Colon (tissue), 2 donors: ENCODE results near the gene CSF3.

Experiments
- FAIRE-seq: peaks from 2 replicates; lab custom pipeline; 2012; peaks lifted over from hg19 to GRCh38; lab: Jason Lieb, UNC
- donor health status: control.
- donor health status: control.

CSF3 gene

GRCh38 chr17:40024901-40025300 is 9.7 kb downstream of the CSF3 start:
- FAIRE-seq, result no peak

- no peak for FAIRE-seq
Measured at GRCh38 chr17:40025559-40025958, 10.3 kb downstream of the CSF3 start.

DNA sequence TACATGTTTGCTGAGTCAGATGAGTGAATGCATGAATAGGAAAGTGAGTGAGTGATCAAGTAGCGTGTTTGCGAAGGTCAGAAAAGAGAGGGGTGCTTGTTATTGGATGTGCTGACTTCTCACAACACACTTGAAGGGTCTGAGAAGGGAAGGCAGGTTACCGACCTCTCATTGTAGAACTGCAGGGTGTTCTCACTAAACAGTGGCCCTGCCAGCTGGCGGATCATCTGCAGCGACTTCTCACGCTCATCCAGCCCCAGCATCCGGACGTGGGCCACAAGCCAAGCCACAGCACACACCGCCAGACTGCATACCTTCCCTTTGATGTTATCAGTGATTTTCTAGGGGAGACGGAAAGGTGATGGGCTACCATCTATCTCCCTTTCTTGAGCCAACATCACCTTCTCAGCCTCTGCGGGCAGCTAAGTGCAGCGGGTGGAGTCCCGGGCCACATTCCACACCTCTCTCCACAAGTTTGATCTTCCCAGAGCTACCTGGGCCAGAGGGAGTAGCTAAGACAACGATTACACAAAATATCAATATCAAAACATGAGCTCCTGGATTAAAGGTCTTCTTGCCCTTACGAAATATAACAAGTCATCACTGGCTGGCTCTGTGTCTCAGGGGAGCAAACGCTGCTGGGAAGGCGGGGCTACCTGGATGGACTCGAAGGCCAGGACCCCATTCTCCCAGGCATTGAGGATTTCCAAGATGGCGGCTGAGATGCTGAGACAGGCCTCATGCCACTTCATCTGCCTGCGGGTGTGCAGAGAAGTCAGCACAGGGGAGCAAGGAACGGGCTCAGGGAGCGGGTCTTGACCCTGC is 11.0 kb downstream of the CSF3 start:
- no peak for FAIRE-seq

DNA sequence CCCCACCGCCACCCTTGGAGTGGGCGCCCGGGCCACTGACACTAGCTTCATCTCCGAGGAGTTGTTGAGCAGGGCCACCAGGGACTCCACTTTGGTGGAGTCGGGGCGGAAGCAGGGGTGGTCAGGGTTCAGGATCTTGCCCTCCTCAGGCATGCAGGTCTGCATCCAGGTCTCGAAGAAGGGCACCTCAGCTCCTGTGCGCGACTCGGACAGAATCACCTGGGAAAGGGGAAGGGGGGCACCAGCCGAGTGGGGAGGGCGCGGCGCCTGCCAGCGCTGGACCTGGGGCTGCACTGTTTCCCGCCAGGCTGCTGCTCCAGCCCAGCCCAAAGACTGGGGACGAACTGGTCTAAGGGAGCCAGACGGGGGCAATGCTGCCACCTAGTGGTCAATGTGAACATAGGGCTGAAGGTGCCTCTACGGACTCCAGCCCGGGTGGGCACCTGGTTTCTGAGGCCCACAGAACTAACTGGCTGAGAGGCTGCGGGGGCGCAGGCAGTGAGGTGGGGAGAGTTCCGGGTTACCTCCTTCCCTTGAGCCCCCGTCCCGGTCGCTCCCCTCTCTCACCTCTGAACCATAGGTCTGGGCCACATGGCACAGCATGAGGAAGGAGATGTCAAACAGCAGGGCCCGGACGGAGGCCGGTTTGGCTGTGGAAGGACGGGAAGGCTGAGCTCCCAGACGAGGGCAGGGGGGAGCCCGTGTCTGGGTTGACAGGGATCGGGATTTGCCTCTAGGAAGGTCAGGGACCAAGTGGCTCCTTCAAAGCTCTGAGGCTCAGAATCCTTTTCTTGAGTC is 11.8 kb downstream of the CSF3 start:
- no peak for FAIRE-seq

GRCh38 chr17:40027614-40028012 is 12.4 kb downstream of the CSF3 start:
- no peak for FAIRE-seq

DNA sequence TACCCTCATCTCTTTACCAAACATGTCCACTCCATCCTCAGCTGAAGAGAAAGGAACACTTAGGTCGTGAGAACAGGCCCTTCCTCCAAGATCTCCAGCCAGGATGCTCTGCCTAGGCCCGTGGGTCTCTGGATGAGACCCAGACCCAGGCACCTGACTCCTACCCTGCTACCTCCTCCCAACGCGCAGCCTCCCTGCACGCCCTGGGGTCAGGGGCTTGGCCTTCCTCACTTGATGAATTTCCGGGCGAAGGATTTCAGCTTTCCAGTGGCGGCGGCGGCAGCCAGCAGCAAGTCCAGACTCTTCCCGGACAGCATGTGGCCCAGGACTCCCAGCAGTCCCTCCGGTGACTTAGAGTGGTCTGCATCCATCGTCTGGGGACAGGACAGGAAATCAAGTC is 13.4 kb downstream of the CSF3 start:
- no peak for FAIRE-seq

GRCh38 chr17:40031706-40032105 is 16.5 kb downstream of the CSF3 start:
- FAIRE-seq, result no peak

DNA sequence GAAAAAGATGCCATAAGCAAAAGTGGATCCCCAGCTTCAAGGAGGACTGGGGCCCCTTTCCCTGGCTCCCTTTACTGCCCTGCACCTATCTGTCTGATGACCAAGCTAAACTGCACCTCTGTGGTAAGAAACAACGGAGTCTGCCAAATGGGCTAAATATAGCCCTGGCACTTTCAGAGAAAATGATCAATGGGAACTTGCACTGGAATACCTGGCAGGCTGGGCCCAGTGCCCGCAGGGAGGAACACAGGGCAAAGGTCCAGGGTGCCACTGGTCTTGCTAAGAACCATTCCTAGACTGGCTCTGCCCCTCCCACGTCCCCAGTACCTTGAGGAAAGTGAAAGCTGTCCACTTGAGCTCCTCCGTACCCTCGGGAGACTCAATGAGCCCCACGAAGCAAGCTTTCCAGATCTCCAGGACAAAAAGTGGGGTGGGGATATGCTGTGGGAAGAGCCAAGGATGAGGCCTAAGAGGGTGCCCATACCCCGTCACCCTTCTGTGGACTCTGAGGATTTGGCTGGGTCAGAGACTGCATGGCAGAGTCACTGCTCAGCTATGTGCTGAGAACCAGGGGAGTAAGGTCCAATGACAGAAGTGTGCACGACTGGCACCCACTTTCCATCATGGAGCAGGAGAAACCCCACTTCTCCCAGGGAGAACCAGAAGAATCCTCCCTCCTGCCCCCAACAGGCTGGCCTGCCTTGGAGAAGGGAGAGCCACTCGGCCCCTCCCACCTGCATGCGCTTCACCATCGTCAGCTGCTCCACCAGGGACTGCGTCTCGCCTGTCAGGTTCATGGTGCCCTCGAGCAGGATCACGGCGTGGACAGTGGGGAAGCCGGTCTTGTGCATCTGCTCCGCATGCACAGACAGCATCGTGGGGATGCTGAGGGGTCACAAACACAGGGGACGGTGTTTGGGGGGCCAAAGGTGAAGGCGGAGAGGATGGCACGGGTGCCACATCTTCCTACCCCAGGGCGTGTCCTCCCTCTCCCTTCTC is 17.4 kb downstream of the CSF3 start:
- FAIRE-seq, result no peak

- no peak for FAIRE-seq
Measured at GRCh38 chr17:40033339-40033738, 18.1 kb downstream of the CSF3 start.

- no peak for FAIRE-seq
Measured at GRCh38 chr17:40034426-40035161, 19.4 kb downstream of the CSF3 start.

DNA sequence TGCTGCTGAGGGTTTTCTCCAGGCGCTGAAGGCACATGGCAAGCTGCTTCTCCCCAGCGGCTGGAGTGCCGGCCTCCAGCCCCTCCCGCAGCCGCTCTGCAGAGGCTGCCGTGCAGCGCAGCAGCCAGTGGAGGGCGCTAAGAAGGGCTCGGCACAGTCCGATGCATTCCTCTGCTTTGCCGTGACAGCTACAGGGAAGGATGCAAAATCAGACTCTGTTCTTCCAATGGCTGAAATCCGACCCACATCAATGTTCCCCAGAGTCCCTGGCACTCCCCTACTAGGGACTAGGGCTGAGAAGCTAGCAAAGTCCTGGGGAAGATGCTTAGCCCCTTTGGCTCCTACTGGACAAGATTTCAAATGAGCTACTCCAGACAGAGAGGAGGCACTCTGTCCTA is 19.9 kb downstream of the CSF3 start:
- FAIRE-seq, result no peak

DNA sequence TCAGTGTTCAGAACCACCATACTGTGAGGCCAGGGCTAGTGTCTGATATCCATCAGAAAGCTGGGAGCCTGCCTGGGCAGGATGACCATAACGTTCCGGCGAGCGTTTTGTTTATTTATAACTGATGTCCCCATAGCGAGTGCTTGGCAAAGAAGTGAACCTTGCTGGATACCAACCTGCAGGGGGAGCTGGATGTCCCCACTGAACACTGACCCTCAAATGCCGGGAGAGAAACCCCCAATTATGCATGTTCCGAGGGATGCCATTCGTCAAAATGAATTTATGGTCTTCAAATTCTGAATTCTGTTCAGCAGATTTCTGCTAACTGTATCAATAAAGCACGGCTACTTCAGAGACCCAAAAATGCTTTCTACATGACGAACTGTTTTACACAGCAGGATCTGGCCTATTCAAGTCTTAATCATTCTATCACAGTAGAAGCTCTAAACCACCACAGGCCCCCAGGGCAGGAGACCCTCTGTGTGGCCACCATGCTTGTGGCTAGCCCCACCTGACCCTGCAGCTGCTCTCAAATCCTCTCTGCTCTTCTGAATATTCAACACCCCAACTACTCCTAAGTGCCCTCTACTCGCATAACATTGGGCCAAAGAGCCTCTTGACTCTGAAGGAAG is 23.8 kb downstream of the CSF3 start:
- no peak for FAIRE-seq

DNA sequence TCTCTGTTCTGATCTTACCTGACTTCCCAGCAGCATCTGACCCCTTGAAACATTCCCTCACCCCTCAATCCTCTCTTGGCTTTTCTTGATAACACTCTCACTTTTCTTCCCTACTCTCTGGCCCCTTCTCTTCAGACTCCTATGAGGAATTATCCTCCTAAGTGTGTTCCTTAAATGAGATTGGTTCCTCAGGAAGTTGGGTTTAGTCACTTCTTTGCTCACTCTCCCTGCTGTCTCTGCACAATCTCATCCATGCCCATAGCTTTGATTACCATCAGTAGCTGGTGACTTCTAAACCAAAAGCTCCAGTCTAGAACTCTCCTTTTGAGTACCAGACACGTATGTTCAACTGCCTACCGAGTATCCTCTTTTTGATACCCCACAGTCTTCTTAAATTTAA is 26.0 kb downstream of the CSF3 start:
- no peak for FAIRE-seq

DNA sequence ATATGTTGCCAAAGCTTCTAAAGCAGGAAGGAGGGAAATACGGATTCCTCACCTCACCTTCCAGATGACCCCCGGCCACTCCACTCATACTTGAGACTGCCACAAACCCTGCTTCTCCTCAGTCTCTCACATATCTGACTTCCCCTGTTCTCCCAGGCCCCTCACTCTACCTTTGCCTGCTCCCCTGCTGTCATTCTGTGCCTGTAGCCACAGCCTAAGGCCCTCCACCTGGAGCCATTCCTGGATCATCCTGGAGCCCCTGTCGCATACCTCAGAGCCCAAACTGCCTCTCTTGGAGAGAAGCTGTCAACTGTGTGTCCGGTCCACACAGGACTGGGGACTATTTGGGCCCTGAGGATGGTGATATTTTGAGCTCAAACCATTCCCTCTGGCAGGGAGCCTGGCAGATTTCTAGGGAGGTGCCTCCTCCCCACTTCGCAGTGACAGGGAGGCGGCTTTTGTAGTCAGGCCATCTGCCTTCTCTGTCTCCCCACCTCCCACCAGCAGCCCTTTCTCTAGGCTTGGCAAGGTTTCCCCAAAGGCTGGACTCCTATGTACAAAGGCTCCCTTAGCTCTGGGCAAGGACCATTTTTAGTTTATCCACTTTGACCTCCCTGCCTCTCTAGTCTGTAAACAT is 41.3 kb downstream of the CSF3 start:
- FAIRE-seq, result no peak

- no peak for FAIRE-seq
Measured at GRCh38 chr17:40058186-40058784, 43.0 kb downstream of the CSF3 start.

DNA sequence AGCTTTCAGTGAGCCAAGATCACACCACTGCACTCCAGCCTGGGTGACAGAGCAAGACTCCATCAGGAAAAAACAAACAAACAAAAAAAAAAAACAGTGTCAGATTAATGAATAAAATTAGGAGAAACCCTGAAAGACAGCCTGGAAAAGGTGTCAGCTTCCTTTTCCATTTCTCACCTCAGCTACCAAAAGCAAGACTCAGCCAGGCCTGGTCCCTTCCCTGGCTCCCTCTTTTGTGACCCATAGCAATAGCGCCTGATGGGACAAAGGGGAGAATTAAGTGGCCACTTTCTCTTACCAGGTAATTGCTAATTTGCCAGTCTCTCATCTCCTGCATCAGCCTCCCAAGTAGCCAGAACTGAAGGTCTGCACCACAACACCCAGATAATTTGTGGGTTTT is 43.6 kb downstream of the CSF3 start:
- FAIRE-seq, result no peak

- no peak for FAIRE-seq
Measured at GRCh38 chr17:40059729-40060475, 44.7 kb downstream of the CSF3 start.

- no peak for FAIRE-seq
Measured at GRCh38 chr17:40060887-40061608, 45.8 kb downstream of the CSF3 start.

- no peak for FAIRE-seq
Measured at GRCh38 chr17:40061609-40062038, 46.4 kb downstream of the CSF3 start.
